HL-60/S4 treated with retinoic acid at 250 ng/mL for 4 days and 3 days (cell line): ENCODE results near the gene RBMS1.

ENCODE experiments used
- in situ Hi-C: fragments of 300-500 bp; cut with MboI; formaldehyde crosslinking; loops from 2 replicates; pipeline ENCODE4 v1.7.0; 2022; ENCODE audit warnings: low sequenced_read_pairs

RBMS1 gene

DNA sequence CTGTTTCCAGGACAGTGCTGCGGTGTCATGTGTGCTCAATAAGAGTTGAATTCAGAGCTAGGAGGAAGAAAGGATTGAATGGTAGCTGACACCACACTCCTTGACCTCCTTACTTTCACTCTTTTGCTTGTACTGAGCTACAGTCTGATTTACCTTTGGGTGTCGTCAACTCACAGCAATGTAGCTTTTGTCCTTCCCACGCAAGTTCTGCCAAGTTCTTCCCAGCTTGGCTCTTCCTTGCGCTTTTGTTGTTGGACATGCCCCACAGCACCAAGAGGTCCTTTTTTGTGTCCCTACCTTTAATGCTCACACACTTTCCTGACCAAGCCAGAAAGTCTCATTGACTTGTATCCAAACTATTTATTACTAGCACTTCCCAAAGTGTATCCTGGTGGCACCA, 255.2 kb downstream of the RBMS1 start:
- in situ Hi-C loops = no loop called here

DNA sequence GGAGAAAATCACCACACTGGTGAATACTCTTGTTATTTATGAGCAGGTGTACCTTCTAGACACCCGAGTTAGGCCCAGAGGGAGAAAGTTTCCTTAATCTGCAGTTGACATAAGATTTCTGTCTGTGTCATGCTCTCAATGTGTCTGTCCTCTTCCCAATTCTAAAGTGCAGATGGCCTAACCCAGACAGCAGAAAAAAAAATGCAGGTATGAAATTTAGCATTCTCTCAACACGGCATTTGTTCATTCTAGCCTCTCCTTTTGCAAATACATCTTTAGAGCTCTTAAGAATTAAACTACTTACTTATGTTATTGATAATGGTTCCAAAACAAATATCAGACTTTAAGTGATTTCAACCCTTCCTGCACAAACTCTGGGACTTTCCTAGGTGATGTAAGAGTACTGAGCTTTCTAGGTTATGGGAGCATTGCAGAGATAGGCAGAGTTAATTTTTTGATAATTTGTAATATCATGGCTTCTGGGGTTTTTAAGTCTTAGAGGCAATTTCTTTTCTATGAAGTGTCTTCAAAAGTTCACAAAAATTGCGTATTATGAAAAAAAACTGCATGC, 260.6 kb downstream of the RBMS1 start:
- in situ Hi-C loops = no loop called here

DNA sequence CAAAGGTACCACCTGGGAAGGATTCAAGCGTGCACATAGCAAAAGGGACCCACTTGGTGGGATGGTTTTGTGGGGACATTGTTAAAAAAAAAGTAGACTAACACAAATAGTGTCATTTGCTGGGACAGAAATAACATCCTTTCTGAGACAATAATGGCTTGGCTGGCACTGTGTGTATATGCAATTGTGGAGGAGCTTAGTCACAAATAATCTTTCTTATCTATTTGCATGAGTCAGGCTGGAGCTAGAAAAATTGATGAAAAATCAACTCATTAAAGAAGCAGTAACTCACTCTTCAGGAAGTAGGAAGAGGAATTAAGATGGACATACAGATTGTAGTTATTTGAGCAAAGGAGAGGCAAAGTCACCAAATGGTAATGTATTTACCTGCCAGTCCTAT, 264.0 kb downstream of the RBMS1 start:
- in situ Hi-C loops = no loop called here

DNA sequence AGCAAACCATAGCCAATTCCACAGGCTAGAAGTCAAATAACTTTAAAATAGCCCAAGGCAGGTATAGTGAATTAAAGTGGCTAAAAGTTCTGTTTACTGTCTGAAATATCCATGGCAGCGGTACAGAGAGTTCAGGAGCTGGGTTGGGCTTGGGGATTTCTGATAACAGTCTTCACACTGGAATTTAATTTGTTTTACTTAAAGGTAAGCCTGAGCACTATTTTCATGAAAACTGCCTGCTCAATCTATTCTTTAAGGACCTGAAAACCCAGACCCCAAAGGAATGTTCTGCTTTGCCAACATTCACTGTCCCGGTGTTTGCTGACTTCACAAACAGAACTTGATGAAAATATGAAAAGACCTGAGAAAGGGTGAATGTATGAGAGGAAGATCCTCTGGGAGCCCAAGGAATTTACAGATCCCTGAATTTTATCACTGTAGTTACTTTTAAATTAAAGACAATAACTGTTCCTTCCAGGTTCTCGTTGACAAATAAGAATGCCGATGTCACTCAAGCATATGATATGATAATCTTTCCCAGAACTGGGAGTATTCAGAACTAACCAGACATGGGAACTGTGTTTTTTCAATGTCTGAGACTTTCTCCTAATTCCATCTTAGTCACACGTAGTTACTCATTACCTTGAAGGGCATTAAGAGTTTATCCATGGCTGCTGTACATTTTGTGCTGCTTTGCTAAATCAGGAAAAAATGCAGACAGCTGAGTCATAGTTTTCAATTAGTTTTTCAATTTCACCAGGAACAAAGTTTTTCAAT, 265.3 kb downstream of the RBMS1 start:
- in situ Hi-C loops = no loop called here

DNA sequence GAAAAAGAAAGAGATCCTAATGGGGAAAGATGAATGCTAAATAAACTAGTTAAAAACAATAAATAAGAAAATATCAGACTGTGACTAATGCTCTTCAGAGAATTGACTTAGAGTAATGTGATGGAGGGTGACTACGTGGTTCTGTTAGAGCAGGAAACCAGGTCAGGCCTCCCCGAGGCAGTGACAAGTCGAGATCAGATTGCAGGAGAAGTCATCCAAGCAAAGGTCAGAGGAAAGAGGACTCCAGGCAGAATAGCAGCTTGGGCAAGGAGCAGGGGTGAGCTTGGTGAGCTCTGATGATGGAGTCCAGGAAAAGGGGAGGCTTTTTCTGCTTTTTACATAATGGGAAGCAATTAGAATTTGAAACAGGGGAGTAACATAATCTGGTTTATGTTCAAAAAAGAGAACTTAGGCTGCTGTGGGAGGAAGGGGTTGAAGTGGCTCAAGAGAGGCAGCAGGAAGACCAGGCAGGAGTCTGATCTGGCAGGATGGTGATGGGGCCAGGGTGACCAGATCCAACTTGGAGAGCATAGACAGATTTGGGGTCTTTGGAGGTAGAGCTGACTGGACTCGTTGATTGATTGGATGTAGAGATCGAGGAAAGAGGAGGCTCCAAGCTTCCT, 266.2 kb downstream of the RBMS1 start:
- in situ Hi-C loops = no loop called here

DNA sequence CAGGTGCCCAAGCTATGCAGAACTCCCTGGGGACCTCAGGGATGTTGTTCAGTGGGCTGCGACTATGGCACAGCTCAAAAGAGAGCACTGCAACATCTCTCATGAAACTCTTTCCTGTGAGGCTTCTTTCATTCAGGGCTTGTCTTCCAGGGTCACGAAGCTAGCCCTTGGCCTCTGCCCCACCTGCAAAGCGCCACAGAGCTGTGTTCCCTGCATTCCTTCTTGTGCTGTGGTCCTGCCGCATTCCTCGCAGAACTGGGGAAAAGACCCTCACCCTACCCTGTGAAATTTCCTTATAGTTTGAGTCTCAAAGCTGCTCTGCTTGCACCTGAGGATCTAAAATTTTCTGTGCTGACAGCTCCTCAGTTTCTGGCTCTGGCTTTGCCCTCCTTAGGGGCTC, 267.2 kb downstream of the RBMS1 start:
- in situ Hi-C loops = no loop called here

DNA sequence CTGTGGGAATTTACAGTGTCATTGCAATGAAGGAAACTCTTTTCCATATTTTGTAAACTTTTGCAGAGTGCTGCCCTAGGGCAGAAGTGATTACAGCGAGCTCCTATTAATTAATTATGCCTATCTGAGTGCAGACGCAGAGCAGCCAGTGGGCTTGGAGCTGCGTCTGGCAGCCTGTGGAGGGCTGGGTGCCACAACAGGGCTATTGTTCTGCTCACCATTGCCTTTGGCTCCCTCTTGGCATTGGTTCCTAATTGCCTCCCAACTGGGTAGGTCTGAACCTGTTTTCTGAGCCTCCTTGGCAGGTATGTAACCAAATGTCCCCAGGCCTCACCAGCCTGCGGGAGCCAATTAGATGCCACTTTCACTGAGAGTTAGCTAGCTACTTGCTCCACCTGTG, 267.9 kb downstream of the RBMS1 start:
- in situ Hi-C loops = no loop called here

DNA sequence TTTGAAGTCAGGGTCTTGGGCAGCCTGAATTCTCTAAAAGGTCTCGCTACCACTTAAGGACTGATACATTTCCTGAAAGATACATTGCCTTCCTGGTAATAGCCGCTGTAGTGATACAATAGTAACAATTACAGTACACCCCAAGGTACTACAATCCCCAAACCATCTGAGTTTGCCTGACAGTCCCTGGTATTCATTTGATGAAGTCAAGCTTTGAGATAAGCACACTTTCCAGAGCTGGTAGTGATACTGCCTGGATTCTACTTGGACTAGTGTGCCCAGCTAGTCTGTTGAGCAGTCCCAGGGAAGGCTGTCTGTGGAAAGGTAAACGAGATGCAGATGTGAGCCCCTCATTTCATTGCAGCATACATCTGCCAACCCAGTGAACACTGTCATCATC, 269.1 kb downstream of the RBMS1 start:
- in situ Hi-C loops = no loop called here

DNA sequence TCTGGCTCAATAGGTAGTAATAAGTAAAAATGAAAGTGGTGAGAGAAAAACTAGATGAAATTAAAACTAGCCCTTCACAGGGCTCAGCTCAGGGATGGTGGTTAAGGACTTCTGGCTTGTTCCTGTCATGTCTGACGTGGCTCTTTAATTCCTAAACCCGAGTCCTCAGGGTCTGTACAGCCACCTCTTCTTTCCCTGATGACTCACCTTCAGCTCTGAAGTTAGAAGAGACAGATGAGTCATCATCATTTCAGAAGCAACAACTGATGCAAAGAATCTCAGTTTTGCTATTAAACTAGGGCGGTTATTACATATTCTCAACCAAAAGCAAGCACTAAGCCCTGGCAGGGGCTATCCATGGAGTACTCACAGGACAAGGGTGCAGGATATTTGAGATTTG, 269.5 kb downstream of the RBMS1 start:
- in situ Hi-C loops = no loop called here

DNA sequence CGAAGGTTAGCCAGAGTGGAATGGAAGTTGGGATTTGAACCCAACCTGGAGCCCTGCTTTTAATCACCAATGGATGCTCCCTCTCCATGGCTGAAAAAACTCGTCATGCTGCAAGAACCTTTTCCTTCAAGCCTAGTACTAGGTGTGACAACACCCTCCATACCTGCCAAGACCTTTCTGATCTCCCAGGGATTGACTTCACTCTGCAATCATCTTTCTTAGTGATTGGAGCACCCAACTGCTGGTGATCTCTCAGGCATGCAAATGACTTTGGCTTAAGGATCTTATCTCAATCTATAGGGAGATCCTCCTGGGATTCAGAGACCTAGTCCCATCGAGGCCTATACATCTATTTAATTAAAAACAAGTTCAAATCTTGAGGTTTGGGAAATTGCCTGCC, 270.0 kb downstream of the RBMS1 start:
- in situ Hi-C loops = no loop called here

DNA sequence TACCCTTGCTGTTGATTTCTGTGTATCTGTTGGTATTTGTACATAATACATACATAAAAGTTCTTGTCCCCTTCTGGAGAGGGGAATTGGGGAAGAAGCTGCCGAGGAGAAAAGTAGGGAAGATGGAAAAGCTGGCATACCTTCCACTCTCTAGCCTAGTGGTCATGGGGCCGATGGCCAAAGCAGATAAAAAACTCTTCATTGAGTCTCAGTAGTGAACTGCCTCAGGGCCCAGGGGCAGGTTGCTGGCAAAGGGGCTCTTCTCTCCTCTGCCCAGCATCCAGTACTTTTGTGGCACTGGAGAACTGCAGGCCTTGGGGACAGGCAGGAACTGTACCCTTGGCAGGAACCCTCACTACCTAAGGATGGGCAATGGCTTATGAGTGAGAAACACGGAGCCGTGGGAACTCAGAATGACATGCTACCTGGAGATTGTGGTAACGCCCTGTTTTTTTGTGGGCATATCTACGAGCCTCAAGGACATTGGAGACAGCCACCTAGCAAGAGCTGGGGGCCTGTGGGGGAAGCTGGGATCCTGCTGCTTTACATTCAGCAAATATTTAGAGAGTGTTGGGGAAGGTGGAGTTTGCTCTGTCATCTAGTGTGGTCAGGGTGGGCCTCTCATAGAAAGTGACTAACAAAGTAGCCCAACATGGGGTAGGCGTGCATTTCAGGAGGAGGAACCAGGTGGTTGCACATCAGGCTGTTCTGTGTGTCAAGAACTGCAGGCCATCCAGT, 270.9 kb downstream of the RBMS1 start:
- in situ Hi-C loops = no loop called here
